Fibroblast of peridontal ligament (primary cell): ENCODE results near the gene SLC25A30.
"Not testable (repeated sequence)": the region's sequence is repeated elsewhere in the genome, so short reads cannot be mapped to it uniquely, and the experiment has no call there.

ENCODE experiments used
- DNase-seq: peaks from one replicate; pipeline ENCODE4 v3.0.0-alpha.2; 2010; ENCODE audit errors: extremely low read depth

Gene SLC25A30

DNA sequence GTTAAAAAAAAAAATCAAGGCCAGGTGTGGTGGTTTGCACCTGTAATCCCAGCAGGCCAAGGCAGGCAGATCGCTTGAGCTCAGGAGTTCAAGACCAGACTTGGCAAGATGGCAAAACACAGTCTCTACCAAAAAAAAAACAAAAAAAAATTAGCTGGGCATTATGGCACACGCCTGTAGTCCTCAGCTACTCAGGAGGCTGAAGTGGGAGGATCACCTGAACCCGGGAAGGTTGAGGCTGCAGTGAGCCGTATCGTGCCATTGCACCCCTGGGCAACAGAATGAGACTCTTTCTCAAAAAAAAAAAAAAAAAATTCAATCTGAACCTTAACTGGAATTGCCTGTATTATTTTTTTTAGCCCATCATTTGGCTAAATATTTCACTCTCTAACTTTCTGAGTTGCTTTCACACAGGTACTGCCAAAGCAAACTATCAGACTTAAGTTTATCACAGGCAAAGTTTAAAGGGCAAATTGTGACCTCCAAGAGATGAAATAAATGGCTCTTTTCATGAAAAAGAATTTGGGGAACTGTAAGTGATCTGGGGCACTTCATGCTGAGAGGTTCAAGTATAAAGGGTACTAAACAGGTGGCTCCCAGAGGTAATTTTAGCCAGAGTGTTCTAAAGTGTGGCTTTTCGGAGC is 14.7 kb upstream of the SLC25A30 start:
- DNase-seq, result no peak

DNA sequence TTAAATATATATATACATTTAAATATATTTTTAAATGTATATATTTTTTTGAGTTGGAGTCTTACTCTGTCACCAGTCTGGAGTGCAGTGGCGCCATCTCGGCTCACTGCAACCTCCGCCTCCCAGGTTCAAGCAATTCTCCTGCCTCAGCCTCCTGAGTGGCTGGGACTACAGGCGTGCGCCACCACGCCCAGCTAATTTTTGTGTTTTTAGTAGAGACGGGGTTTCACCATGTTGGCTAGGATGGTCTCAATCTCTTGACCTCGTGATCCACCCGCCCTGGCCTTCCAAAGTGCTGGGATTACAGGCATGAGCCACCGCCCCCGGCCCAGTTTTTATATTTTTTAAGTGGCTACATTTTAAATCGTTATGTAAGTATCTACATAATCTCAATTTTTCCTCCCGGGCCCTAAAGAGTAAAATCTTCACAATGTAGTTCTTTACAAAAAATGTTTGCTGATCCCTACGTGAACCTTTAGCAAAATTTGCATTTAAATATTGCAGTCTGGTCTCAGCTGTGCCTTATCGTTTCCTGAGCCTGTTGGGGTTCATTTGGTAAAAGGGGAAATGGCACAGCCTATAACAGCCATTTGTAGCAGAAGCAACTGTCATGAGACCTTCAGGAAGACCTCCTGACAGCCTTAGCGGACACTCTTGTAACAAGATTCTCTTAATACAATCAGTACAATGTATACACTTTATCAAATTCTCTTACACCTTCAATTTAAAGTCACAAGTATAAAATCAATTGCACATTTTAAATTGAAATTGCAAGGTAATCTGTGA is 8.1 kb upstream of the SLC25A30 start:
- not testable (repeated sequence) for DNase-seq

DNA sequence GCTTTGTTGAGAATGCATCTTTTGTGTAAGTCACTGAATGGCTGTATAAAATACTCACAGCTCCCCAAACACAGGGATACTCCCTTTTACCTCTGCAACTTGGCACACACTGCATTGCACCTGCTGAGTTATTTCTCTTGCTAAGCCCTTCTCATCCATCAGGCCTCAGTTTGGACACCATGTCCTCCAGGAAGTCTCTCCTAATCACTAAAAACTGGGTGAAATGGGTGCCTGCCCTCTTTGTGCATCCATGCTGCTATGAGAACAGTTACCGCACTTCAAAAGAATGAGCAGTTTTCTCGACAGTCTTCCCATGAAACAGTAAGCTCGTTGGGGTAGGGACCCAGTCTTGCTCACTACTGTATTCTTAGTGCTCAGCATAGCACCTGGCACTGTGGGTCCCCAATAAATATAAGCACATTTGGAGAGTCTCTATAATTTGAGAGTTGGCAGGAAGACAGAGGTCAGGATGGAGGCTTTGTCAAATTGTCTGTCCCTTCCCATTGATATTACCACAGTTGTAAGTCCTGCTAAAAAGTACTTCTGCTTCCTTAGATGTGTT is 4.6 kb upstream of the SLC25A30 start:
- DNase-seq, result no peak

DNA sequence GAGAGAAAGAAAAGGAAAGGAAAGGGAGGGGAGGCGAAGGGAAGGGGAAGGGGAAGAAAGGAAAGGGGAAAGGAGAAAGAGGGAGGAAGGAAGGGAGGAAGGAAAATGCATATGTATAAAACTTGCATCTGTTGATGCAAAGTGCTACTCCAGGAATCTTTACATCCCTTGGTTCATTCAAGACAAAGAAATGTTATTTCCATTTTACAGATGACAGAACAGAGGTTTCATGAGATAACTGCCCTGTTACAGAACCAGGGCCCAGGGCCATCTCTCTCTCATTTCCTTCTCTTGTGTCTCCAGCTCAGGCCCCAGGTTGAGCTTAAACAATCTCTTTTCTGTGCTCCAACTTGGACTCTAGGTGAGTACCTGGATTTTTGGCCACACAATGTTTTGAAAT is 1.8 kb upstream of the SLC25A30 start:
- no peak for DNase-seq

DNA sequence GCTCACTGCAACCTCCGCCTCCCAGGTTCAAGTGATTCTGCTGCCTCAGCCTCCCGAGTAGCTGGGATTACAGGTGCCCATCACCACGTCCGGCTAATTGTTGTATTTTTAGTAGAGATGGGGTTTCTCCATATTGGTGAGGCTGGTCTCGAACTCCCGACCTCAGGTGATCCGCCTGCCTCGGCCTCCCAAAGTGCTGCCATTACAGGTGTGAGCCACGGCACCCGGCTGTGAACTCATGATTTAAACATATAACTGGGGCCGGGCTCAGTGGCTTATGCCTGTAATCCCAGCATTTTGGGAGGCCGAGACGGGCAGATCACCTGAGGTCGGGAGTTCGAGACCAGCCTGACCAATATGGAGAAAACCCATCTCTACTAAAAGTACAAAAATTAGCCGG is 1.2 kb upstream of the SLC25A30 start:
- not testable (repeated sequence) for DNase-seq

DNA sequence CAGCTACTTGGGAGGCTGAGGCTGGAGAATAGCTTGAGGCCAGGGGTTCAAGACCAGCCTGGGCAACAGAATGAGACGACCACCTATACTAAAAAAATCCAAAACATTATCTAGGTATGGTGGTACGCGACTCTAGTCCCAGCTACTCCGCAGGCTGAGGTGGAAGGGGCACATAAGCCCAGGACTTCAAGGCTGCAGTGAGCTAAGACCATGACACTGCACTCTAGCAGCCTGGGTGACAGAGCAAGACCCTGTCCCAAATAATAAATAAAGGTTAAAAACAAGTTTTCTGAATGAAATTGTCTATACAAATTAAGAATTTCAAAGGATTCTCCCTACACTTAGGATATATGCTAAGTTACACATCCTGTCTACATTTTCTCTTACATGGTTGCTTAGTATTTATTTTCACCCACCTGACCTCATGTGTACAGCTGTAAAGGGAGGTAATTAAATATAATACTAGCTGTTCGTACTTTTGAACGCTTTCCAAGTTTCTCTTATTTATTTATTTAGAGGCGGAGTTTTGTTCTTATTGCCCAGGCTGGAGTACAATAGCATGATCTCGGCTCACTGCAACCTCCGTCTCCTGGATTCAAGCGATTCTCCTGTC is 1.6 kb downstream of the SLC25A30 start:
- peak; percentile 25 for DNase-seq

DNA sequence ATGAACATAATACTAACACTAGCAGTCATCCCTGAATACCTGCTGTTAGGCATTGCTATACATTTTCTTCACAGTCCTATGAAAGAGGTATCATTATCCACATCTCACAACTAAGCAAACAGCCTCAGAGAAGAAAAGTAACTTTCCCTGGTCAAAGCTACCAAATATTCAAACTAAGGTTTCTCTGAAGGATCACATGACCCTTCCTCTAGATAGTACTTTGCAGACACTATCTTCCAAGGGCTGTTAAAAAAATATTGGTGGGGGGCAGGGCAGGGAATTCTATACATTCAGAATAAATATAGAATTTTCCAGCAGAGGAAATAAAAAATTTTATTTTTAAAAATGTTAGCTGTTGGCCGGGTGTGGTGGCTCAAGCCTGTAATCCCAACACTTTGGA is 3.1 kb downstream of the SLC25A30 start:
- no peak for DNase-seq

DNA sequence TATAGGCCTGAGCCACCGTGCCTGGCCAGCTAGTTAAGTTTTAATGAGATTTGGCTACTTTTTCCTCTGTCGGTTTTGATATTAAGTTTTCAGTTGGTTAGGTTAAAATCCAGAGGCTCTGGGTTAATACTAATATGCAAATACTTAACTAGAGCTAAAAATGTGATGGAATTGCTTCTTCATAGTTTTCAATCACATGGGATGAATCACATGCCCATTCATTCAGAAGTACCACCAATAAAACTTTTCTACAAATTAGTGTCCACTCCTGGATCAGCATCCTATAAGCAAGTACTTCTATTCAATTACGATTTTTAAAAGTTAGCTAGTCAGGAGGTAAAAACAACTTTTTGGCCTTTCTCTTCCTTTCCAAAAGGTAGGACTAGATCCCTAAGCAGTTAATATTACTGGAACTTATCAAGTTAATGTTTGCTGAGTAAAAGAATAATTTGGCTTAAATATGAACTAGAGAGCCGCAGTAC is 4.3 kb downstream of the SLC25A30 start:
- no peak for DNase-seq

DNA sequence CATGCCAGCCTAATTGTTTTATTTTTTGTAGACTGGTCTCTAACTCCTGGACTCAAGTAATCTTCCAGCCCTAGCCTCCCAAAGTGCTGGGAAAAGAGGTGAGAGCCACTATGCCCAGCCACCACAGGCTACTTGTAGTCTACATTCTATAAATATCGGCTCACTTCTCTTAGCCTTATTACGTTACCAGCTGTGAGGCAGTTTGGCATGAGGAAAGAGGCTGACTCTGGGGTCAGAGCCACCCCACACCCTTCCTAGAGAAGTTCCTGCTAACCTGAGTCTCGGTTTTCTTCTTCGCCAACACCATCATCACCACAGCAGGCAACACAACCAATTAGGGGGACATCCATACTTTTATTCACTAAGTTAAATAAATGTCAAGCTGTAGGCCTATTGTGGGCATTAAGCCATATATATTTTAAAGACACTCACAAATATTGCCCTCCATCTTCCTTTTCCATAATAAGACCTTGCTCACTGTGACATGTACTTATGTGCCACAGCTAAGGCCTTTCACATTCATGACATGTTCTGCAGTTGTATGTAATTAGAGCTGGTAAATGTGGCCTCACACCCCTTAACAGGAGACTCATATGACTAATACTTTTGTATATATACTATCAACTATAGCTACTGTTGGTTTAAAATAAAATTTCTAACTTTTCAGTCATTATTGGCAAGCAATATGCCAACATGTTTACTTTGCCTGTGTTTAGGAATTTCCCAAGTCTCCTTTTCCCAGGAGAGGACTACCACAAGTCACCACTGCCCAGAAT is 5.7 kb downstream of the SLC25A30 start:
- peak; percentile 35 for DNase-seq

DNA sequence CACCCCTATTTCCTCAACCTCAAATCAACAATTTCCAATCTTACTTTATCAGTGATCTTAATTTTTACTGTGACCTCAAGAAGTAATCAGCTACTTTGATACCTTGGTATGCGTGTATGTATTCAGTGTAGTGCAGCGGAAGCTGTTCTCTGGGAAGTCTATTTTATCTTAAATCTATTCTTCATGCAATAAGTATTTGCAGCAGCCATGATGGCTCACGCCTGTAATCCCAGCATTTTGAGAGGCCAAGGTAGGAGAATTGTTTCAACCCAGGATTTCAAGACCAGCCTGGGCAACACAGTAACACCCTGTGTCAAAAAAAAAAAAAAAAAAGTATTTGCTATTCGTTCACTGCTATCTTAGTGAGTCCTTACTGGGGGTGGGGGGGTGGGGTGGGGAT is 6.5 kb downstream of the SLC25A30 start:
- DNase-seq, result no peak

DNA sequence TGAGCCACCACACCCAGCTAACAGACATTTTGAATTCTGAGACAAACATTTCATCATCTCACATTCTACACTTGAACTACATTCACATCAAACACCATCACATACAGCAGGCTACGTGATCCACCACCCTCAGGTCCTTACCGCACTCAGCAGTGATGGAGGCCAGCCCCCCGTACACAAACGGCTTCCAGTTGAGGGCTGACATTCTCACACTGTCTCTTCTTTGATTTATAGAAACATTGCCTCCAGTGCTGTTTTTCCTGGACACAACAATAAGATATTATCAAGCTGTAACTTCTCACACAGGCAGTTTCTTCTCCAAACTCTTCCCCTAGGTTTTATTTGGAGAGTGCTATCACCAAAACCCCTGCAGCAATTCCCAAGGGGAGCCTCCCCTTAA is 7.0 kb downstream of the SLC25A30 start:
- no peak for DNase-seq

DNA sequence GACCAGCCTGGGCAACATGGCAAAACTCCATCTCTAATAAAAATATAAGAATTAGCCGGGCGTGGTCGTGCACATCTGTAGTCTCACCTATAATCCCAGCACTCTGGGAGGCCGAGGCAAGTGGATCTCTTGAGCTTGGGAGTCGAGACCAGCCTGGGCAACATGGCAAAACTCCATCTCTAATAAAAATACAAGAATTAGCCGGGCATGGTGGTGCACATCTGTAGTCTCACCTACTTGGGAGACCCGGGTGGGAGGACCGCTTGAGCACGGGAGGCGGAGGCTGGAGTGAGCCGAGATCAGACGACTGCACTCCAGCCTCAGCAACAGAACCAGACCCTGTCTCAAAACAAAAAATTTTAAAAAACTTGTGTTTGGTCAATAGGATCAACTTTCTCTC is 7.7 kb downstream of the SLC25A30 start:
- no peak for DNase-seq

DNA sequence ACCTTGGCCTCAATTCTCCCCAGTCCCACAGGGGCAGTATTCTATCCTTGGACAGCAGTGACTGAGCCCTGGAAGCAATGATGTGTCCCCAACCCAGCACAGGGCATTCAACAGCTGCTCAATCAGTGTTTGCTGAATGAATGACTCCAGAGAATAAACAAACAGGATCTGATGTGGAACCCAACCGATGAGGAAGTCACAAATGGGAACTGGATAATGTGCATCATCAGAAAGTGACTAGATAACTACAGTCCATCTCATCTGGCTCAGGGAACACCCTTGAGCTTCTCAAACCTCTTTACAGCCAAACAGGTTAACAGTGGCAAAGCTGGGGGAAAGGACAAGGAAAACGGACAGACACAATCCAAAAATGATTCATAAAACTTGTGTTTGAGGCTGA is 8.2 kb downstream of the SLC25A30 start:
- no peak for DNase-seq

DNA sequence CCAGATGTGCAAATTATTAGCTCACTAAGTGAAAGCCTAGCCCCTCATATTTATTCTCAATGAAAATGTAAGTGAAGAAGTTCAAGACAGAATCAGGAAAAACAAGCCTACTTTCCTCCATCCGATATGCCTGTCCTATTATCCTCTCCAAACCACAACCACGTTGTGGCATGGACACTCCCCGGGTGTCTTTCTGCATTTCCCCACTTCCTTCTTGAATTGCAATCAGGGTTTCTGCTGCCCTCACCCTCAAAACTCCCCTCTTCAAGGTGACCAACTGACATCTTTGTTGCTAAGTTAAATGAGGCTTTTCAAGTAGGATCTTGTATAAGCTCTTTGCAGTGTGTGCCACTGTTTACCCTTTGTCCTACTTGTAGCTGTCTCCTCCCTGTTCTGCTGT is 11.8 kb downstream of the SLC25A30 start:
- DNase-seq, result no peak

DNA sequence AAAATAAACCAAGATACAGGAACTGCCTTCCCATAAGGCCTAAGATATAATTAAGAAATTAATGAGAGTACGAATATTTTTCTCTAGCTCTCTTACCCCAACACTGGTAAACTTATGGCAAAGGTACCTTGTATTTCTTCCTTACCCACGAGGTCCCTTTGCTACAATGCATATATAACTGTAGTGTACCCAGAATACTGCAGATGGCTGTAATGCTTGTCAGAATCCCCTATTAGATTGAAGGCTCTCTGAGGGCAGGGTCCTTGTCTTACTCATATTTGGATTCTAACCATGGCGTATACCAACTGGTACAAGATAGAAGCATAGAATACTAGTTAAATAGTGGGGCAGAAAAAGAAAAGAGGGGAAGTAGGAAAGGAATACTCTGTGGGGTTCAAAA is 15.1 kb downstream of the SLC25A30 start:
- DNase-seq, result no peak

DNA sequence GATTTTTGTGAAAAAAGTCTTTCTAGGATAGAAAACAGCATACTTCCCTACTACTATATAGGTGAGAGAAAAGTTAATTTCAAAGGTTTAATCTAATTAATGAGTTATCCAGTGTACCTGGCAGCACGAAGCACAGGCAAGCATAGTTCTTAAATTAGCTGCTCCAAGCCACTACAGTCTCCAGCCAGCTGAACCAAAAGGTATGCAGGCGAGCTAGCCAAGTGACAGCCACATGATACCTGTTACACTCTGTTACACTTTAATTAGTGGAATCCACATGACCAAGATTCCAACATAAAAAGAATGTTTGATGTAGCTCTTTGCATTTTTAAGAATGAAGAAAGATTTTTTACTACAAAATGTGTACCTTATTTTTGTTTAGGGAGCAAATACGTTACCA is 15.5 kb downstream of the SLC25A30 start:
- DNase-seq, result no peak

DNA sequence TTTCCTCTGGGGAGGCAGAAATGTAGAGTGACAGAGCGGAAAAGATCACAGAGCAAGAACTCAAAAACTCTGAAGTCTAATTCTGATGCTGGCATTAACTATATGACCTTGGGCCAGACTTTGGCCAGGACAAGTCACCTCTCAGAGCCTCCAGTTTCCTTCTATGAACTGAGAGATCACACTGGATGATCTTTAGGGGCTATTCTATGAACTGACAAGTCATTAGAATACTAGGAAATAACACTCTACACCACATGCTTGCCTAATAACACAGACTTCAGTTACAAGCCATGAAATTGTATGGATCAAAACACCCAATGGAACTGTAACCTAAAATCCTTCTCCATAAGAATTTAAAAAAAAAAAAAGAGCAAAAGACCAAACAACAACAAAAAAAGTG is 16.9 kb downstream of the SLC25A30 start:
- DNase-seq, result no peak

DNA sequence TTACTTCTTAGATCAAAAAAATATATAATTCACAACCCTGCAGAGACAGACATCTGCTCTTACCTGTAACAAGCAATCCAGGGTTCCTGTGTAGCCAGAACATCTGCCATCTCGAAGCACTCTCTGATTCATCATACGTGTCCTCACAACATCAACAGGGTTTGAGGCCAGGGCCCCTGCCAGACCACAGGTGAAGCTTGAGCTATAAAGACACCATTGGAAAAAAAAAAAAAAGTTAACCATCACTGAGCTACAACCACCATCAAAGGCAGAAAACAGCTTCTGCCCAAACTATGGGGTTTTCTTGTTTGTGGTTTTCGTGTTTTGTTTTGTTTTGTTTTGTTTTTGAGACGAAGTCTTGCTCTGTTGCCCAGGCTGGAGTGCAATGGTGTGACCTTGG is 19.3 kb downstream of the SLC25A30 start:
- no peak for DNase-seq

DNA sequence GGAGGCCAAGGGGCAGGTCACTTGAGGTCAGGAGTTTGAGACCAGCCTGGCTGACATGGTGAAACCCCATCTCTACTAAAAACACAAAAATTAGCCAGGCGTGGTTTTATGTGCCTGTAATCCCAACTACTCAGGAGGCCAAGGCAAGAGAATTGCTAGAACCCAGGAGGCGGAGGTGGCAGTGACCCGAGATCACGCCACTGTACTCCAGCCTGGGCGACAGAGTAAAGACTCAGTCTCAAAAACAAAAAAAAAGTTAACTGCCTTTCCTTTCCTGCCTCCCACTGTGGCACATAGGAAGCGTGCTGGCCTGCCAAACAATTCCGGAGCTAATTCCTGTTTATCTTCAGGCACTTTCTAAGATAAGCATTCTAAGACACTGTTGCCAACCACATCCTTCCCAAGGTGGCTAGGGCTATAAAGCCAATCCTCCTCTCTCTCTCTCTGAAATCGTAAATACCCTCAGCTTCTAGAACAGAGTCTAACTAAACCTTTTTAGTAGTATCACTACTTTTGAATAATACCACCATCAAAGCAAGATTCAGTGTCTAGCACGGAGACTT is 21.6 kb downstream of the SLC25A30 start:
- no peak for DNase-seq

DNA sequence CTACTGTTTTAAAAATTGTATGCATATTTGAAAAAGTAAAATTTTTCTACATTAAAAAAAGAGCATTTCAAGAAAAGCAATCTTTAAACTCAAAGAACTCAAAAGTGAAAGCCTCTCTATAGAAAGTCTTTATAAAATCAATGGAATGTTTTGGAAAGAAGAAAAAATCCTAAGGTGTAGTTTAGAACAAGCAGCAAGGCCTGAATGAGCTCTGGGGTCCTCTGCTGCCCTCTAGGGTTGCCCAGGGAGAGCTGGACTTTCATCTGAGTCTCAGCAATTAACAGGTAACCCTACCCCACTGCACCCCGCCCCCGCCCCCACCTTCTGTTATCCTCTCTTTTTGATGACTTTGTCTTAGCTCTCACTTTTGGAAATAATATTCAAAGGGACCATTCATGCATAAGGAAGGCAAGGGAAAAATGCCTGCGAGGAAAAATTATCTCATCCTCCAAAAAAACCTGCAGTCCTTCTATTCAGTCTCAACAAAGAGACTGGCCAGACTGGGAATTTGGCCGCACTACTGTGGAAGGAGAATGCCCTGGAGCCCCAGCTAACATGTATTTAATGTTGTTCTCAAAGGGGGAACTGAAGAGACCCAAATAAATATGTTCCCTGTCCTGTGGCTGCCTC is 24.1 kb downstream of the SLC25A30 start:
- DNase-seq, result peak; percentile 63

DNA sequence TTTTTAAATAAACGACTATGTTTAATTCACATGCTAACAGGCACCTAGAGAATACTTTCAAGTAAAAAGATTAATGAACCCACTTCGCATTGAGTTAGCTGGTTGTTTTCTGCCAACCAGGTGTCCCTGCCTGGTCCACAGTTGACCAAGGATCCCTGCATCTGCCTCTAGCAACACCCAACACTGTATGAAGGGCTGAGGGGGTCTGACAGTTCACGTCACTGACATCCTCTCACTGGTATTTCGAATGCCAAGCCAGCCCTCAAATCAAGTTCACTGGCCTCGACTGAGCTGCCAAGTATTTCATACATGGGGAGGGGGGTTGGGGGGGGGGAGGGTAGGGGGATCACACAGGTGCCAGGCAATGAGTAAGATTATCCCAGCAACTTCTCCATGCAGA is 25.4 kb downstream of the SLC25A30 start:
- no peak for DNase-seq
